Measurements from ENCODE around the gene TBC1D2B.

TBC1D2B gene

GRCh38 chr15:78071383-78071782 lies 6.1 kb downstream of the TBC1D2B start:
- no peak for DNase-seq

GRCh38 chr15:78070049-78070700 lies 7.3 kb downstream of the TBC1D2B start:
- peak in 1 of 4 experiments; percentile 20 for DNase-seq

GRCh38 chr15:78069462-78070029 lies 8.0 kb downstream of the TBC1D2B start:
- no peak for DNase-seq

DNA sequence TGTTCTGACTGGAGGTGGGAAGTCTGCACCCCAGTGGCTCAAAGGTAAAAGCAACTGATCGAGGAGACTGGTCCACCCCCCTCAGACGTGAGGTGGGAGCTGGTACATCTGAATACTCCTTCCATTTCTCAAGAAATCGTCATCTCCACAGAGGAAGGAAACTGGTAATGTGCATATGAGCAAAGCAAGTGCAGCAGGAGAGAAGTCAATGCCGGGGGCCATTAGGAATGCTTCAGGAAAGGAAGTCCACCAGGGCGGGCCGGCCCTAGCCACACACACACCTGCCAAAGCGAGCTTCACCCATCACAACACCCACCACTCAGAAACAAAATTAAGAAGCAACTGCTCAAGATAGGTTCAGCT lies 8.5 kb downstream of the TBC1D2B start:
- DNase-seq, result no peak

DNA sequence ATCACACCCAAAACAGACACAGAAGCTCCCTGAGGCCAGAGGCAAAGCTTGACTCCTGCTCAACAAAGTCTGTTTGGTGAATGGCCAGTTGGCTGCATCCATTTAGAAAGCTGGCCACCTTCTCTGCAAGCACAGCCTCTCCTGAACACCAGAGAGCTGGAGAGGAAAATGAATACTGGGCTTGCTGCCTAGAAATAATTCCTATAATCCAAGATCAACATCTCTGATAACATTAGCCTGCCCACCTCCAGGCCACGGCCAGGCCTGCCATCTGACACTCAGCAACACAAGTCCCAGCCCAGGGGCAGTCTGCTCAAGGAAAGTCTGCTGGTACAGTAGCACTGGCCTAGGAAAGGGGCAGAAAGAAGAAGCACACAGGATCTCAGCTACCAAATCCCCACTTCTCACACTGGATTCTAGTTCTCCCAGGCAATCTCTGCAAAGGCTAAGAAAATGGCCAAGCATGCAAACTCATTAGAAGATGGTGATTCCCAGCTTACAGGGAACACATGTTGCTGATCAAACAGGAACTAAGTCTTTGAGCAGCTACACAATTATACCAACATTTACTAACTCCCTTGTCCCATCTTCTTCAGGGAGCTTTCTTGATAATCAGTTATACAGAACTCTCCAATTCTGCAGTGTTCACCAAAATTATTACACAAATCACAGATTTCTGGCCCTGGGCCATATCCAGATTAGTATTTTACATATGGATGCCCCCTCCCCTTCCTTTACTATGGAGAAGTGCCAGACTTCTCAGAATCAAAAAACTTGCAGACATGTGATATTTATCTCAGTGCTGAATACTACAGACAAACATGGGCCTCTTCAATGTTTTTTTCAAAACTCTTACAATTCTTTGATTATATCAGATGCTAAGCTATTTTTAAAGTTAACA lies 9.9 kb downstream of the TBC1D2B start:
- no peak for DNase-seq

- DNase-seq, result no peak
Observed at GRCh38 chr15:78065973-78066946, 11.3 kb downstream of the TBC1D2B start.

- no peak for DNase-seq
Observed at GRCh38 chr15:78065284-78065872, 12.1 kb downstream of the TBC1D2B start.

DNA sequence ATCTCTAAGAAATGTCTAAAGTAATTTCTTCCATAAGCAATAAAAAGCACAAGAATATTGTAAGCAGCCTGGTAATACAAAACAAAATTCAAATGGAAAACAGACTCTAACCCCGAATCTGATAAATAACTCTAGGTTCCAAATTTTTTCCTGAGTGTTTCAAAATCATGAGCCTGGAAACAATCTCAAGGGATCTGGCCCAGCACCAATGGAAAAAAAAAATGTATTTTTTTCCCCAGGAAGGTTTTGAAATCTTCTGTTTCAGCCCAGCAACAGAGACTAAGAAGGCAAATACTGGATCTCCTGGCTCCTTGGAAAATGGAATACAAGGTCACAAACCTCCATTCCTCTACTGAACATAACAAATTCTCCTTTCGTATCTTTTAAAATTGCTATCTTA lies 13.0 kb downstream of the TBC1D2B start:
- no peak for DNase-seq

DNA sequence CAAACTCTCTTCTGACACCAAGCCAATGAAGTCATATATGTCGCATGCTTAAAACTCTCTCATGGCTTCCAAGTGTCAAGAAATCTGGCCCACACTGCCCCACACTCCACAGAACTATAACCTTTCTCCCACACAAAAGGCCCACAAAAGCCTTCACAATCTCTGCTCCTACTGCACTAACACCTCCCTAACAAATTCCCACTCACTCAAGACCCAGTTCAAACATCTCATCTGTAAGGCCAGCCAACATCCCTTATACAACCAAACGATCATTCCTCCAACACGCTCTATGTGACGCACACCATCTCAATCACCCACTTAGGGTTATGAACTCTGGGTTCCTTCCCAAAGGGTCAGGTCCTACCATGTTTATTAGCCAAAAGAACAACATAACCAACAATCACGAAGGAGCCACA lies 13.5 kb downstream of the TBC1D2B start:
- DNase-seq, result no peak

- no peak for DNase-seq
Observed at GRCh38 chr15:78063217-78063616, 14.3 kb downstream of the TBC1D2B start.

DNA sequence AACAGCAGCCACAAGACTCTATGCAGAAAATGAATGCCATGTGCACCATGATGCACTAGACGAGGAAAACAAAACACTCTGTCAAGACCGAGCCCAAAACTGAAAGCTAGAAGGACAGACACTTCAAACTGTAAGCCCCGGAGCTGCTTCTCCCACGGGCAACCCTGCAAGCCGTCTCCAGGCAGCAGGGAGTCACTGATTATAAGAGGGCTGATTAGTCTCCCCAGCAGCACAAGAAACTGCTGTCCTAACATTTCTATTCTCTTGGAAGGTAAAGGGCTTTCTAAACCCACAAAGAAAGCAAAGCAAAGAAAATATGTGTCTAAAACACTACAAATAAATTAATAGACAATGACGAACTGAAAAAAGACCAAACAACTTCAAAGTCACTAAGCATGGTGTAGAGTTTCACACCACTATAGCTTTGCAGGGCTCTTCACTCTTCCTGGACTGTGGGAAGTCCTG lies 15.5 kb downstream of the TBC1D2B start:
- DNase-seq, result no peak

GRCh38 chr15:78060232-78060631 lies 17.3 kb downstream of the TBC1D2B start:
- no peak for DNase-seq

DNA sequence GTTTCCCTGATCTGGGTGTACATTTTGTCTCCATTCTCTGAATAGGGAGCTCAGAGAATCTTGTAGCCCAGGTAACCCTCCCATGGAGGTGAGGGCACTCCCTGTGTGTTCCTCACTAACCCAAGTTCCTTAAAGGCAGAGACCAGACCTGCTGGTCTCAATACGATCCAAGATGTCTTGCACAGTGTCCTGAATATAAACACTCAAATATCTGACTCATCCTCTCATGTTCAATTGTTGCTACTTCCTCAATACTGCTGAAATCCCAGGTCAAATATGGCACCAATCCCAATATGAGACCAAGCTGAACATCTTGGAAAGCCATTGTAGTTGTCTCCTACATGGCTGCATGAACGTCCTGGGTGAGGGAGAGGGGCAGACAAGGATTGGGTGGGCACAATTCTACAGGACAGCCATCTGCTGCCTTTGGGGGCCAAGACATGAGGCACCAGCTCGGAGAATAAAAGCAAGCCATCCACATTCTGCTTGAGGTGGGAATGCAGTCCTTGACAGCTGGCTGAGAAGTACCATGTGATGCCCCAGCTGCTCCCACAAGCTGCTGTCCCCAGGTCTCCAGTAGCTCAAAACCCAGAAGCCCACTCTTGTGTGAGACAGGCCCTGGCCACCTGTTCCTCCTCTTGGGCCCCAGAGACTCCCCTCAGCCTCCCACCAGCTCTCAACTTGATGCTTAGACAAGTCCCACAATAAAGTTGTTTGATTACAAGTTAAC lies 18.2 kb downstream of the TBC1D2B start:
- DNase-seq, result no peak

DNA sequence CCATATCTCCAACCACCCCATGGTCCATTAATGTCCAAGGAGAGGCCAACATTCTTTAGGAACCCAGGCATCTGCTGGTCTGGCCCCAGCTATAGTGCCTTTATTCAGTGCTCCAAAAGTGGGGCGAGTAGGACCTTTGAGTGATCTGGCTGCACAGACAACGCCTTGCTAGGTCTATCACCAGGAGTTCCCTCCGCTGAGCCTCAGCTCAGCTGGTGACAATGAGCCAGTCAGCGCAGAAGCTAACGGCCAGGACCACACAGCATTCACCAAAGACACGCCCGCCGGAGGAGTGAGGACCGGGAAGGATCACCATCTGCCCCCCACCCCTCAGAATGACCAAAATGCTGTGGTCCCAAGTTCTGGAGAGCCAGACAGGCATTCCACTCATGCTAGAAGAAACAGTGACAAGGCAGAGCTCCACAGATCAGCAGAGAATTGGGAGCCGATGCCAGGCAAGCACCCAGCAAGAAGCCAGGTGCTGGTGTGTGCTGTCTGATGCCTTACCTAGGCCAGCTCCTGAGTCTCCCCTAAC lies 19.0 kb downstream of the TBC1D2B start:
- no peak for DNase-seq

- DNase-seq, result no peak
Observed at GRCh38 chr15:78057803-78058202, 19.7 kb downstream of the TBC1D2B start.

DNA sequence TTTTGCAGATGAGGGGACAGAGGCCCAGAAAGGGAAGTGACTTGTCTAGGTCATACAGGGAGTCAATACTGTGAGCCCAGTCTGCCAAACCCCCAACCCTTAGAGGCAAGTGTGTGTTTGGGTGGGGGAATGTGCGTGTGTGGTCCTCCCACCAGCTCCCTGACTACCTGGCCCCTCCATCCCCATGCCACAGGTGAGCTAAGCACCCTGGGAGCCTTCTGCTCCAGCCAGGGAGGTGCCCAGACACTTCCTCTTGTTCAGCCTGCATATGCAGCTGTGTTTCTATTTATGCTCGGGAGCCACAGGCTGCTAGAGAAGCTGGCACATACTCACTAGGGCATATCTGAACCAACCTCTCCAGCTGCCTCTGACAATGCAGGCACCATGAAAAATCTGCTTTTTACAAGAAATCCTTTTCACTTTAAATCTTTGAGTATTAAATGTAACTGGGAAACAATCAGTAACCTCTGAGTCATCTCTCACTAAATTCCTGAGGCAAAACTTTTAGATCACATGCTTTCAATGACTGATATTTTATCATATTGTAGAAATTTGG lies 20.7 kb downstream of the TBC1D2B start:
- no peak for DNase-seq

DNA sequence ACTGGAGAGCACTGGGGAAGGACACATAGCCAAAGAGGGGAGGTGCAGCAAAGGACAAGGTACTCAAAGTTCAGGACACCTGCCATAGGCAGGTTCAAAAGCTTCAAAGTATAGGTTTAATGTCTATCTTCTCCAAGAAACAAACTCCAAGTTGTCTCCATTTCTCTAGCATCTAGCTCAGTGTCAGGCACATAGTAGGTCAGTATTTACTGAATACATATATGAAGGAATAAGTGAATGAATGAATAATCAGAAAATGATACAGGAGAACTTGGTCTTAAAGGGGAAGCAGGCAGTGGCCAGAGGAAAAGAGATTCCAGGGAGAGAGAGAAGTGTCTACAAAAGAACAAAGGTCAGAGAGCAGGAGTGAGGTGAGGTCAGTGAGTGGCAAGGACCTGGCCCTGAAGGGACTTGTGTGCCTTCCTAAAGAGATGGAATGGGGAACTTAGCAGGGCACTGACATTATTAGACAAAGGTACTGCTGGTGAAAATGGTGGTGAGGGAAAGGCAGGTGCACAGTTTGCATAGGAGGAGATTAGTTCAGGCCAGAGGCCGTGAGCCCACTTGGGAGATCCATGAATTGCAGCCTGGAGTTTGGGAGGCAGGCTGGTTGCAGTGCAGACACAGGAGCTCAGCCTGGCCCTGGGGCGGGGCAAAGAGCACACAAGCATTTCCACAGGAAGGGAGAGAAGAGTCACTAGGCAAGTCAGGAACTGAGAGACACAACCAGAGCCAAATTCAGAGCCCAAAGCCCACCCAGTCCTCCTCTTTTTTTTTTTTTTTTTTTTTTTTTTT lies 21.4 kb downstream of the TBC1D2B start:
- no peak for DNase-seq

GRCh38 chr15:78054966-78055365 lies 22.5 kb downstream of the TBC1D2B start:
- no peak for DNase-seq

DNA sequence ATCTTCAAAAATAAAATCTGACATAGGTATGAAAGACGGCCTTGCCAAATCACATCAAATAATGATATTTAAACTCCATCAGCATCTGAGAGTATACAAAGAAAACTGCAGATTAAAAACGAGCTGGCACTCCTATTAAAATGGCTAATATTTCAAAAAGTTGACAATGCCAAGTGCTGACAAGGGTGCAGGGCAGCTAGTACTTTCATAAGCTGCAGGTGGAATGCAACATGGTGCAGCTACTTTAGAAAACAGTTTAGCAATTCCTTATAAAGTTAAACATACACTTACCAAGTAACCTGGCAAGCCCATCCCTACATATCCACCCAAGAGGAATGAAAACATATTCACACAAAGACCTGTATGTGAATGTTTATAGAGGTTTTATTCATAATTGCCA lies 23.0 kb downstream of the TBC1D2B start:
- DNase-seq, result no peak

DNA sequence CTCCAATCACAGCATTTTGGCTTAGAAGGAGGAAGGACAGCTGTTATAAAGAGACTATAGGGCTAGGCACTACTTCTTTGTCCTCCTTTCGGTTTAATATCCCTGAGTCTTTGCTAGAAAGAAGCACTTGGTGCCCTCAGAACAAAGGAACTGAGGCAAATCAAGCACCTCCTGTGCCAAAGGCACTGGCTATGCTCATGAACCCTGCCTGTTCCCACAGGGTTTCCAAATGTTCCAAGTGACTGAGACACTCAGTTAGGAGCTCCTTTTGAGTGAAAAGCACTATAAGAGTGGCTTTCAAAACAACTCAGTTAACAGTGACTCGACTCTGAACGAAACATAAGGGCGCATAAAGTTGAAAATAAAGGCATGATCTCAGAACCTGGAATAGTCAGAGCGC lies 25.0 kb downstream of the TBC1D2B start:
- DNase-seq, result no peak

All from activated naive CD4-positive, alpha-beta T cell (primary cell).